Stimulated activated CD4-positive, alpha-beta T cell treated with anti-CD3 and anti-CD28 coated beads, Interleukin-1b, Interleukin-23, amount 100 ng/mL, for 24 hours (primary cell): ENCODE measurements around the gene NPRL2.

Source experiments
- DNase-seq, 4 experiments: peaks; one replicate each; pipeline ENCODE4 v3.0.0-alpha.2; 2020; ENCODE audit warnings: low read depth in 4 of 4, low spot score in 1 of 4

Gene NPRL2

DNA sequence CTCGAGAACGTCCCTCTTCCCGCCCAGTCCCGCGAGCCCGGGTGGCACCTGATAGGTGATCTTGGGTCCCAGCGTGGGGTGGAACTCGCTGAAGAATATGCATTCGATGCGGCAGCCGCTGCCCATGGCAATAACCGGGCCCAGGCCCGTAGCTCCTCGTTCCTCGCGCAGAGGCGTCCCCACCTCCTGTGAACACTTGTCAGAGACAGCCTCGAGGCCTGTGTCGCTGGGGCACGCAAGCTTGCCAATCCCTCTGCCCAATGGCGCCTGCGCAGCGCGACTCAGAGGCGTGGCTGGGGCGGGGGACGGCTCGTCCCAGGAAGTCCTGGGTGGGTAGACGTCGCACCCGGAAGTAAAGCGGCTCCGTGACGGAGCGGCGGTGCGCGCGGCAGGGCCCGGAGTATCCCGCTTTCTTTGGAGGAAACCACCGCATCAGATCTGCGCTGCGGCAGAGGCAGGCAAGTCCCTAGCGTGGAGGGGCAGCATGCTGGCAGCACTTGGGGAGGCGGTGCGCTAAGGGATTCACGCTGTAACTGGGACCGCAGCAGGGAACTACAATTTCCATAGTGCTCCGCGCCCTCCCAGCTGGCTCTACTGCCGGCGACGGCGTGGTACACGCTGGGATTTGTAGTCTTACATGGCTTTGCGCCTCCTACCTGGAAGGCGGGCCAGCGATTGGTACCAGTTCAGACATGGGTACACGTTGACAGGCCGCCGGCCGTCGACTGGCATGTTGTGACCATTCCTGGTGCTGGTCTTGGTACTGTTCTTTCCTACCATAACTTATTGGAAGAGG, at the start of gene NPRL2, which contains the start of gene CYB561D2:
TSS of gene NPRL2 (minus strand) at position 249 of the 796 bp plus-strand sequence. CDS start at position 126, 123 bp downstream.
TSS of gene CYB561D2 (plus strand) at position 336 of the 796 bp plus-strand sequence. CDS start 572 bp downstream, outside the sequence.
- peak; percentile 94 to 99 (median 98) for DNase-seq

GRCh38 chr3:50396502-50396901, 45.9 kb upstream of the NPRL2 start:
- no peak for DNase-seq

DNA sequence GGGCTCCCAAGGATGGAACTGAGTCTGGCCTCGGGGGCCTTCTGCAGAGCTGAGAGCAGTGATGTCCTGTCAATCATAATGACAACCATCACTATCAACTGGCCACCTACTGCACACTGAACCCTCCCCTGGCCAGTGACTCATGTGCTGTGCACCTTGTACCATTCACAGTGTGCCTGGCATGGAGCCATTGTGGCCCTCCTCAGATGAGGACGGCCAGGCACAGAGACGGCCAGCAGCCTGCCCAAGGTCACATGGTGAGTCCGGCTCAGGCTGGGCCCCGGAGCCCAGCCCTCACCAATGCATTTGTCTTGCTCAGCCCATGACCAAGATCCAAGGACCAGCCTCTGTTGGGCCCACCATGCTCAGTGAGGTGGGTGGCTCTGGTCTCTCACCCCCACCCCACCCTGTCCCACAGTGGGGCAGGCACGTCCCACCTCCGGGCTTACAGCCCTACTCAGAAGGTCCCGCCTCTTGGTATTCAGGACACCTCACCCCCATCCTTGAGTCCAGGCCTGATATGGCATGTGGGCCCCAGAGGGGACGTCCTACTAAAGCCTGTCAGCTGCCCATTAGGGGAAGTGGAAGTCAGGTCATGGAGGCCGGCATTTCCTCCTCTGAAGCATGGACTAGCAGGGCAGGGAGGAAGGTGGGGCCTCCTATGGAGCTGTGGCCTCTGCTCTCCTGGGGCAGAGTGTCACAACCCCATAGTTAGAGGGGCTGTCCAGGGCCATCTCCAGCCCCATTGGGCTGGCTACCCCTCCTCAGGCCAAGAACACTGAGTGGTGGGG, 44.7 kb upstream of the NPRL2 start:
- no peak for DNase-seq

GRCh38 chr3:50393061-50393460, 42.5 kb upstream of the NPRL2 start:
- DNase-seq, result no peak

- no peak for DNase-seq
Observed at GRCh38 chr3:50392101-50392715, 41.6 kb upstream of the NPRL2 start.

GRCh38 chr3:50390508-50391224, 40.1 kb upstream of the NPRL2 start:
- no peak for DNase-seq

DNA sequence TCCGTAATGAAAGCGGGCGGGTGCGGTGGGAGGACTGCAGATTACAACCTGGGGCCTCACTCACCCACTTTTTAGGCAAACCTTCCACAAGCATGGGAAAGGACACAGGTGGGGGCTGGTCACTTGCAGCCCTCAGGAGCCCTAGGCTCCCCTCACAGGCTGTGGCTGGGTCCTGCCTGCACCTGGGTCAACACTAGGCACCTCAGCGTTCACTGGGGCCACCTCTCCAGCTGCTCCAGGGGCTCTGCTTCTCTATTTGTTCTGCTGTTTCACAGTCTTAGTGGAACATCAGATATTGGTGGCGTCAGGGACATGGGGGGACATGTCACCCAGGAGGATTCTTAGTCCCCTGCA, 38.8 kb upstream of the NPRL2 start:
- DNase-seq, result no peak

GRCh38 chr3:50388720-50389413, 38.3 kb upstream of the NPRL2 start:
- DNase-seq, result no peak

GRCh38 chr3:50388016-50388719, 37.6 kb upstream of the NPRL2 start:
- DNase-seq, result no peak

DNA sequence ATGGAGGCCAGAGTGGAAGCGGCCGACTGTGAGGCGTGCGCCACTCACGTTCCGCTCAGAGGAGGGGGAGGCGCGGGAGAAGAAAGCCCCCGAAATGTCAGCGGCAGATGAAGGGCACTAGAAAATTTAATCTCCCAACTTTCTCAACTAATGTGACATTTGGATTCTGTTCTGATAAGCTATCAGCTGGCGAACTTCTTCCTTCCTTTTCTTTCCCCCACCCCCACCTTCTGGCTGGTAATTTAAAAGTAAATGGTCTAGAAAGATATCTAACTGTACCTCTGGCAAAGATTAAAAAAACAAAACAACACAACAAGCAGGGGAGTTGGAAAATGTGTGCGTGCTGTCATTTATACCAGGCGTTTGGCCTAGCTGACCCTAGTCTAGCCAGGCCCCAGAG, 35.2 kb upstream of the NPRL2 start:
- DNase-seq, result no peak

GRCh38 chr3:50383750-50384149, 33.2 kb upstream of the NPRL2 start:
- no peak for DNase-seq

DNA sequence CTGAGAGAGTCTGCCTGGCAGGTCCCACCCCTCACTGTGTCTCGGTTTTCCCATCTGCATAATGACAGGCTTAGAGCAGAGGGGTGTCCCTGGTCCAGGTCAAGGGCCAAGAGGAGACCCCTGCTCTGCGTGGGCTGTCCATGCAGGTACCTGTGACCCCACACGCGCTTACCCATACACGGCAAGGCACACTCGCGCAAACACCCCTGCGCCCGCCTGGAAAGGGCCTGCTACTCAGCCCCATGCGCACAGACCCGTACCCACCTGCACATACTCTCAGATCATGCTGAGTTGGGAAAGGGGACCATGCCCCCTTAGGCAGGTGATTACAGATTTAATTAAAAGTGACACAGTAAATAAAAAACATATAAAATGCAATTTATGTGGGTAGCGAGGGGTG, 32.1 kb upstream of the NPRL2 start:
- no peak for DNase-seq

- no peak for DNase-seq
Observed at GRCh38 chr3:50381383-50381782, 30.8 kb upstream of the NPRL2 start.

- no peak for DNase-seq
Observed at GRCh38 chr3:50380405-50381085, 30.0 kb upstream of the NPRL2 start.

DNA sequence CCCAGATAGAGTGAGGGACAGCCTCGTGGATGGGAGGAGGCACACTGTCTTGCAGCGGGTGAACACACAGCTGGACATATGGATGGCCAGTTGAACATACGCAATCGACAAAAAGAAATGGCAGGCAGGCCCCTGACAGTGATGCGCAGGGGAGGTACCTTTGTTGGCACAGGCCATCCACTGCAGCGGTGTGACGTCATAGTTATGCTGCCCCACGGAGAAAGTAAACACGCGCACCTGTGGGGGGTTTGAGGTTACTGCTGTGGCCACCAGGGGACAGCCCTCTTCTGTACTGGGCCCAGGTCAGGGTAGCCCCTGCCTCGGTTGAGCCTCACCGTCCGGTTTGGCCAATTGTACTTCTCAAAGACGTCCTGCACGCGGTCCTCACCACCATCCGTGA, 28.2 kb upstream of the NPRL2 start:
- DNase-seq, result no peak

- no peak for DNase-seq
Observed at GRCh38 chr3:50378024-50378423, 27.4 kb upstream of the NPRL2 start.

- DNase-seq, result no peak
Observed at GRCh38 chr3:50375258-50375931, 24.8 kb upstream of the NPRL2 start.

GRCh38 chr3:50374363-50375257, 24.0 kb upstream of the NPRL2 start:
- no peak for DNase-seq
